GM18870 (cell line): ENCODE results near the gene LRRC8D.
"Not testable (repeated sequence)": the region's sequence is repeated elsewhere in the genome, so short reads cannot be mapped to it uniquely, and the experiment has no call there.

ENCODE experiments used
- ATAC-seq: cut with Tn5 transposase; IDR thresholded peaks from one replicate; pipeline ENCODE4 v1.9.1; 2021; ENCODE audit warnings: moderate library complexity; ENCODE audit not compliant: unreplicated experiment

LRRC8D gene

GRCh38 chr1:89908672-89909436 is 88.0 kb downstream of the LRRC8D start:
- ATAC-seq, result no peak

GRCh38 chr1:89910268-89910667 is 89.4 kb downstream of the LRRC8D start:
- no peak for ATAC-seq

GRCh38 chr1:89910780-89911179 is 89.9 kb downstream of the LRRC8D start:
- no peak for ATAC-seq

- ATAC-seq, result no peak
Observed at GRCh38 chr1:89911191-89911991, 90.6 kb downstream of the LRRC8D start.

GRCh38 chr1:89912073-89912472 is 91.2 kb downstream of the LRRC8D start:
- ATAC-seq, result no peak

- ATAC-seq, result no peak
Observed at GRCh38 chr1:89913353-89914095, 92.7 kb downstream of the LRRC8D start.

- ATAC-seq, result no peak
Observed at GRCh38 chr1:89917353-89917752, 96.5 kb downstream of the LRRC8D start.

- ATAC-seq, result no peak
Observed at GRCh38 chr1:89918127-89918793, 97.4 kb downstream of the LRRC8D start.

- no peak for ATAC-seq
Observed at GRCh38 chr1:89918794-89919155, 97.9 kb downstream of the LRRC8D start.

- ATAC-seq, result no peak
Observed at GRCh38 chr1:89919174-89919573, 98.3 kb downstream of the LRRC8D start.

GRCh38 chr1:89922911-89923310 is 102.1 kb downstream of the LRRC8D start:
- ATAC-seq, result no peak

- ATAC-seq, result no peak
Observed at GRCh38 chr1:89923517-89923916, 102.7 kb downstream of the LRRC8D start.

GRCh38 chr1:89924075-89924474 is 103.2 kb downstream of the LRRC8D start:
- not testable (repeated sequence) for ATAC-seq

GRCh38 chr1:89927049-89927448 is 106.2 kb downstream of the LRRC8D start:
- no peak for ATAC-seq

- ATAC-seq, result no peak
Observed at GRCh38 chr1:89927478-89927877, 106.6 kb downstream of the LRRC8D start.

GRCh38 chr1:89928506-89928905 is 107.7 kb downstream of the LRRC8D start:
- ATAC-seq, result no peak

- no peak for ATAC-seq
Observed at GRCh38 chr1:89929467-89930063, 108.7 kb downstream of the LRRC8D start.

GRCh38 chr1:89930579-89930978 is 109.7 kb downstream of the LRRC8D start:
- no peak for ATAC-seq

- no peak for ATAC-seq
Observed at GRCh38 chr1:89931964-89932363, 111.1 kb downstream of the LRRC8D start.

- ATAC-seq, result no peak
Observed at GRCh38 chr1:89932598-89933364, 111.9 kb downstream of the LRRC8D start.
